Bronchial smooth muscle cell (primary cell): Measurements from ENCODE around the gene ARSD. TPM values are rescaled to one million over a fixed set of nuclear protein-coding genes. Genes with fewer than 3 reads are reported as not detected.

Experiments used
- total RNA-seq: library from RNA; depleted of rRNA; stranded (reverse); fragments of >200 nt; gene quantifications from 2 replicates; pipeline ENCODE4 v1.2.1, GENCODE V29; 2014

Gene ARSD, protein sequence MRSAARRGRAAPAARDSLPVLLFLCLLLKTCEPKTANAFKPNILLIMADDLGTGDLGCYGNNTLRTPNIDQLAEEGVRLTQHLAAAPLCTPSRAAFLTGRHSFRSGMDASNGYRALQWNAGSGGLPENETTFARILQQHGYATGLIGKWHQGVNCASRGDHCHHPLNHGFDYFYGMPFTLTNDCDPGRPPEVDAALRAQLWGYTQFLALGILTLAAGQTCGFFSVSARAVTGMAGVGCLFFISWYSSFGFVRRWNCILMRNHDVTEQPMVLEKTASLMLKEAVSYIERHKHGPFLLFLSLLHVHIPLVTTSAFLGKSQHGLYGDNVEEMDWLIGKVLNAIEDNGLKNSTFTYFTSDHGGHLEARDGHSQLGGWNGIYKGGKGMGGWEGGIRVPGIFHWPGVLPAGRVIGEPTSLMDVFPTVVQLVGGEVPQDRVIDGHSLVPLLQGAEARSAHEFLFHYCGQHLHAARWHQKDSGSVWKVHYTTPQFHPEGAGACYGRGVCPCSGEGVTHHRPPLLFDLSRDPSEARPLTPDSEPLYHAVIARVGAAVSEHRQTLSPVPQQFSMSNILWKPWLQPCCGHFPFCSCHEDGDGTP
- total RNA-seq = 17.2 and 18.3 TPM in 2 replicates

DNA sequence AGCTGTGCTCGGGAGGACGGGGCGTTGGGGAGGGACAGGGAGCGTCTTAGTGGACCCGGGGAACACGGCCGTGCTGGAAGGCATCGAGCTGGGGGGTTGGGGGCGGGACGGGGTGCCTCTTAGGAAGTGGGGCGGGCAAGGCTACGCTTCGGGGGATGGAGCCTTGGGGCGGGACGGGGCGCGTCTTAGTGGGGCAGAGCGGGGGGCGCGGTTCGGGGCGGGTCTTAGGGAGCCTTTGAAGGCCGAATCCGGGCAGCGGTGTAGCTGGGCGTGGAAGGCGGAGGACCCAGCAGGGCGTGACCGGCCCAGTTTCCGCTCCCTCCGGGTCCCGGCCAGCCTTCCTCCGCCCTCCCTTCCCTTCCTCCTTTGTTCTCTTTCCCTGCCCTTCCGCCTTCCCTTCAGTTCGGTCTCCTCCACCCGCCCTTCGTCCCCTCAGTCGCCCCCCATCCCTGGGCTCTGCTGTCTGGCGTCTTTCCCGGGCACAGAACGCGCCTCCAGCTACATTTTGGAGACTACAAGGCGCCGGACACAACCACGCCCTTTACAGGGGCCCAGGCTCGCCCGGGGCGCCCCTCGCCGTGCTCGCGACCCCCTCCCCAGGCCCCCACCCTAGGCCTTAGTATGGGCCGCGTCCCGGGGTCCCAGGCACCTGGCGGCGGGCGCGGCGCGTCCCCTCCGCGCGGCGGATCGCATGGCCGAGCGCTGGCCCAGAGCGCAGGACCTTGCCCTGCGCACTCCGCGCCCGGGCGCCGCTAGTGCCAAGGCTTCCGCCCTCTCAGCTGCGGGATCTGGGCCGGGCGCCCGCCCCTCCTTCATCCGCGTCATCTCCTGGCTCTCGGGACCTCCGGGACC is at the start of gene ARSD:
ARSD (minus strand) TSS at position 757 of the 852 bp plus-strand sequence; CDS start at position 693, 64 bp downstream.

Other genes with a start within 250 kb of the ARSD start
- 158 and 164 TPM in 2 replicates for gene CD99, start 238.0 kb downstream of the ARSD start, total RNA-seq
- gene XG, start 177.3 kb downstream of the ARSD start, total RNA-seq = 0.52 and 6.1 TPM in 2 replicates
- 2.5 and 2.6 TPM in 2 replicates for gene GYG2, start 100.4 kb downstream of the ARSD start, total RNA-seq
- not detected in 2 replicates for gene ARSH, start 77.2 kb upstream of the ARSD start, total RNA-seq
- 0.09 TPM in 1 of 2 replicates, not detected in the other for gene ARSF, start 112.1 kb upstream of the ARSD start, total RNA-seq